HL-60/S4 treated with retinoic acid at 250 ng/mL for 4 days and 3 days (cell line): ENCODE measurements around the gene SCTR.

Source experiments
- in situ Hi-C: fragments of 300-500 bp; cut with MboI; formaldehyde crosslinking; loops from 2 replicates; pipeline ENCODE4 v1.7.0; 2022; ENCODE audit warnings: low sequenced_read_pairs

Gene SCTR

DNA sequence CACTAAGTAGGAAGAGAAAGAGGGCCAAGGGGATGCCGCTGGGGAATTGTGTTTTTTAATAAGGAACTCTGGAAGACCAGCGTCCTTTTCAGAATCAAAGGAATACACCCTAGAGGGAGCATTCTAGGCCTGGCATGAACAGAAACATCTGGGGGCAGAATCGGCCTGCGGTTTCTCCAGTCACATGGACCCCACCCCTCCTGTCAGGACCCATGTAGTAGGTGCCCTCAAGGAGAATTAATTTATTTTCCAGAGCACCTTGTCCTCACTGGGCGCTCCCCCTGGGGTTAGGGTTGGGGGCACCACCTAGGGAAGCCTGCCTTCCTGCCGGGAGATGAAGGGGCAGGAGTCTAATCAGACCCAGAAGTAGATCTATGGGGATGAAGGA lies 48.4 kb downstream of the SCTR start:
- in situ Hi-C loops = loop anchor here (10.0 kb wide), 1 partner anchor 51 kb away; no protein-coding TSS in a partner anchor

DNA sequence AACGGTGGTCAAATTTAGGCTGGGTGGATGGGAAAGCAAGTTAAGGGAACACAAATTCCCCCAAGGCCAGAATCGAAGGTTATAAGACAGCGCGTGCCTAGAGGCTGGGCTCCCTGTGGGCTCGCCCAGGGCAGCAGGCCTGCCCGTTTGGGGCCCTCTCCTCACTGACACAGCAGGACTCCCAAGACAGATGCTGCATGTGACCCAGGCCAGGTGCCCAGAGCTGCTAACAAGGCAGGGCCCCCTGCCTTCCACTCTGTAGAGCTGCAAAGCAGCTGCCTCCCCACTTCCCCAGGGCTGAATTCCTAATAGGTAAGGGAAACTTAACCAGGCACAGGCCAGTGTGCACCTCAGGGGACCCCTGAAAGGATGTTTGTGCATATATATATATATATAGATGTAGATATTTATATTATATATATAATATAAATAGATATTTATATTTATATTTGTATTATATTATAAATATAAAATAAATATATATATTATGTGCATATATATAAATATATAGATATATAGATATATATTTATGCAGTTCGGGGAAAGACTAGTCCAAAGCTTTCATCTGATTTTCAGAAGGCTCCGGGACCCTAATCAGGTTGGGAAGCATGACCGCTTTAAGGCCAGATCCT lies 48.9 kb downstream of the SCTR start:
- in situ Hi-C loops = loop anchor here (10.0 kb wide), 1 partner anchor 51 kb away; no protein-coding TSS in a partner anchor

DNA sequence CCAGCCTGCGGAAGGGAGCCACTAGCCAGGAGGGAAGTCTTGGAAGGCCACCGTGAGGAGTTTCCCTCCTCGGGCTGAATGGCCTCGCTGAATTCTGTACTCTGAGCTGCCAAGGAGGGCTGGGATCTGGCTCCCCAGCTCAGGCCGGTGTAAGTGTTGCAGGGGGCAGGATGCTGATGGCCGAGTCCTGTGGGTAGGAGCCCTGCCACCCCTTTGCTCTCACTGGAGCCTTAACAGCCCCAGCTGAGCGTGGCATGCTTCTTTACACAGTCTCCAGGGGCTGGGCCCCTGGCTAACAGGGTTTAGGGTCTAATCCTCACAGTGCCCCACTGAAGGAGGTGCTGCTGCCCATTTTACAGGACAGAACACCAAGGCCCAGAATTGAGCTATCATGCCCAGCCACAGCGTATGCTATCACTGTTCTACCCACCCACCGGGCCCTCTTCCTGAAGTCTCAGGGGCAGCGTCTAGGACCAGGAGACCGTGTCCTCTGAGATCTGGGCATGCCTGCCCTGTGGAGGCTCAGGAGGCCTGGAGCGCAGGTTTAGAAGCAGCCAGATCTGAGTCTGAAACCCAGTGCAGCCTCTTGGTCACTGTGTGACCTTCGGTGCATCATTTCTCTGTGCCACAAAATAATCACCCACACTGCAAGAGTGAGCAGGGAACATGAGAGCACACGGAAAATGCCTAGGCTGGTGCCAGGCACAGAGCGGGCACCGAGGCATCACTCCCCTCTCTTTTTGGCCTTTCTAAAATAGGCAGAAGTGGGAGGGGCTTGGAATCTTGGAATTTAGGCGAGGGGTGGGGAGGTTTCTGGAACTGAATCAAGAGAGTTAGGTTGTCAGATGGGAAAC lies 49.7 kb downstream of the SCTR start:
- in situ Hi-C loops = loop anchor here (10.0 kb wide), 1 partner anchor 50 kb away; no protein-coding TSS in a partner anchor

DNA sequence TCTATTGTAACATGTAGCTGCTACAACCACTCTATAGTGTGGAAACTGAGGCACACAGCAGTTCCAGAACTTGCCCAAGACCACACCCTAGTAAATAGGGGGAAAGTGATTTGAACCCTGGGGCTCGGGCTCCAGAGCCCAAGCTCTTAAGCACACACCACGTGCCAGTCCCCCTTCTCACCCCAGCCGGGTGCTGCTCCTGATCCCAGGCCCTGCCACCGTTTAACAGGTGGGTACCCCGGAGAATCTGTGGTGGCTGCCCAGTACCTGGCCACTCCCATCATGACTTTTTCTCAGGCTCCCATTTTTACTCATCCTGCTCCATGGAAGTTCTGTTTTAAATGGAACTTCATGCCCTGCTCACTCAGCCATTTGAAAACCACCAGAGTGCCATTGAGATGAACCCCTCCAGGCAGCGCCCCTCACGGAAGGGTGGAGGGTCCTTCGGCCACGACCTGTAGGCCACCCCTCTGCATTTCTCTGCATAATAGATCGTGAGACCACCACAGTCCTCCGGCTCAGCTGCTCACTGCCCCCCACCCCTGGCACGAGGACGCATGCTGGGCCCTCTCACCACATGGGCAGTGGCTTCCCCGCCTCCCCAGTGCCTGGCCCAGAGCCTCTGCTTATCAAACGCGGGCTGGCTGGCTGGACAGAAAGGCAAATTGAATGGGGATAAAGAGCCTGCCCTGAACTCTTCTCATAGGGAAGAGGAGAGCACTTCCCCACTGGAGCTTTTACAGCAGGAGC lies 50.5 kb downstream of the SCTR start:
- in situ Hi-C loops = loop anchor here (10.0 kb wide), 1 partner anchor 49 kb away; no protein-coding TSS in a partner anchor

DNA sequence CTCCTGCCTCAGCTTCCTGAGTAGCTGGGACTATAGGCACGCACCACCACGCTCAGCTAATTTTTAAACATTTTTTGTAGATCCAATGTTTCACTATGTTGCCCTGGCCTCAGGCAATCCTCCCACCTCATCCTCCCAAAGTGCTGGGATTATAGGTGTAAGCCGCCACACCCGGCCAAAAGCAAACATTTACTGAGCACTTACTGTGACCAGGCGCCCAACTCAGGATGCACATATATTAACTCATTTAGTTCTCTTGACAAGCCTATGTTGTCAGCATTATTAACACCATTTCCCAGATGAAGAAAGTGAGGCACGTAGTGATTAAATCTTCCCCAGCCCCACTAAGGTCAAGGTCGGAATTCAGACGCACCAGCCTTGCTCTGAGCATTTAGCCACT lies 51.5 kb downstream of the SCTR start:
- in situ Hi-C loops = loop anchor here (10.0 kb wide), 1 partner anchor 48 kb away; no protein-coding TSS in a partner anchor

DNA sequence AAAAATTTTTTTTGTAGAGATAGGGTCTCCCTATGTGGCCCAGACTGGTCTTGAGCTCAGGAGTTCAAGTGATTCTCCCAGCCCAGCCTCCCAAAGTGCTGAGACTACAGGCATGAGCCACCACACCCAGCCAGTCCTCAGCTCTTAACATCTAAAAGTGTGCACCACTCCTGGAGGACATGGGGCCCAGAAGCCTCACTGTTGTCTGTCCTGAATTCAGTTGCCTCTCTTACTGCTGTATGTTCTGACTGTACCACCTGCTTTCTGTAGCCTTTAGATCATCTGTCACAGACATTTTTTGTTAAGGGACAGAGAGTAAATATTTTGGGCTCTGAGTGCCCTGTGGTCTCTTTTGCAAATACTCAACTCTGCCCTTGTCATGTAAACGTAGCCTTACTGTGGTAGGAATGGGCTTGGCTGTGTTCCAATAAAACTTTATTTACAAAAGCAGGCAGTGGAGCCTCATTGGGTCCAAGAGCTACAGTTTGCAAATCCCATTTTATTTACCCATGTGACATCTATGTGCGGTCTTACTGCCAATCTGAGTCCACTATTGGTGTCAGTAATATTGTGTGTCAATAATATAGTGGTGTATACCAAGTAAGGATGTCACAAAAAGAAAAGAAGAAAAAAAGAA lies 54.5 kb downstream of the SCTR start:
- in situ Hi-C loops = loop anchor here (10.0 kb wide), 1 partner anchor 45 kb away; no protein-coding TSS in a partner anchor

DNA sequence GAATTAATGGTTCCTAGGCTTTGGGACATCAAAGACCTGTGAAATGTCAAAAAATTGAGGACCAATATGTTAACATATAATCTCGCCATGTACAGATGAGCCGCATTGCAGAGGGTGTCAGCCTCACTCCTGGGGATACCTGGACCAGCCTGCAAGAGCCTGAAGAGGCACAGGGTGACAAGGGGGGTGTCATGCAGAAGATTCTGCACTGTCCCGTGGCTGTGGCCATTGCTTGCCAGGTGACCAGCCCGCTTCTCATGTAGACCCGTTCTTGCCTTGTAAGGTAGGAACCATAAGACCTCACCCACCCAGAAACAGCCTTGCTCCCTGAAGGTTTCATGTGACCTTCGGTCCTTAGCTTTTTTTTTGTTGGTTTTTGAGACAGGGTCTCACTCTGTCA lies 55.2 kb downstream of the SCTR start:
- in situ Hi-C loops = no loop called here

DNA sequence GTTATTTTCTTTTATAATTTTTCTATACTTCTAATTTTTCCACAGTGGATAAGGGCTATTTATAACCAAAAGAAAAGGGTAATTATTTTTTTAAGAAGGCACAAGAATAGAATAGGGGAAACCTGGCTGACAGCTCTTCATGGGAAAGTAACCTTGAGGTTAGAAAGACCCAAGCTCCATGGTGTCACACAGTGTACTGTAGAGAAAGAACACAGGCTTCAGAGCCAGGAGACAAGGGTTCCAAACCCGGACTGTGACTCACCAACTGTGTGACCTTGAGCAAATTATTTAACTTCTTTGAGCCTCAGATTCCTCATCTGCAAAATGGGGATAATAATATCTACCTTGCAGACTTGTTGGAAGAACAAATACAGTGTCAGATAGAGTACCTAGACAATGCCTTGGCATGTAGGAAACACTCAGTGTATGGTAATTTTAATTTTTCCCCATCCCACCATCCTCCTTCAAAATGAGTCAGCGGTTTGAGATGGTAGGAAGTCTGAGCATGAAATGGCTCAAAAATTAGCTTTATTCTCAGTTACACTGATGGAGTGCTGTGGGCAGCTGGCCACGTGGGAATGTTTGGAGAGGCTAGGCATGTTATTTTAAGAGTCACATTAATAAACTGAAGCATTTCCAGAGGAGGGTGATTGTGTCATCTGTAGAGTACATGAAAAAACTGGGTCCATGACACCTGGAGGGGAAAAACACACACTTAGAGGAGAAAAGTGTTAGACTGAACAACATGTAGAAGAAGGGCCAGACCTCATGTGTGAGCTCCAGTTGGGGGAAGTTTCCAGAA lies 55.9 kb downstream of the SCTR start:
- in situ Hi-C loops = no loop called here

DNA sequence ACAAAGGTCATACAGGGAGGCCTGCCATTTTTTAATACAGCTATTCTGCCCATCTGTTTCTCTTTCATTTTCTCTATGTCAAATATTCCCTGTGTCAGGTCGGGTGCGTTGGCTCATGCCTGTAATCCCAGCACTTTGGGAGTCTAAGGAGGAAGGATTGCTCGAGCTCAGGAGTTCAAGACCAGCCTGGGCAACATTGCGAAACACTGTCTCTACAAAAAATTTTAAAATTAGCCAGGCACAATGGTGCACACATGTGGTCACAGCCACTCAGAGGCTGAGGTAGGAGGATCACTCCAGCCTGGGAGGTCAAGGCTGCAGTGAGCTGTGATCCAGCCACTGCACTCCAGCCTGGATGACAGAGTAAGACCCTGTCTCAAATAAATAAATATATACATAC lies 57.9 kb downstream of the SCTR start:
- in situ Hi-C loops = no loop called here

DNA sequence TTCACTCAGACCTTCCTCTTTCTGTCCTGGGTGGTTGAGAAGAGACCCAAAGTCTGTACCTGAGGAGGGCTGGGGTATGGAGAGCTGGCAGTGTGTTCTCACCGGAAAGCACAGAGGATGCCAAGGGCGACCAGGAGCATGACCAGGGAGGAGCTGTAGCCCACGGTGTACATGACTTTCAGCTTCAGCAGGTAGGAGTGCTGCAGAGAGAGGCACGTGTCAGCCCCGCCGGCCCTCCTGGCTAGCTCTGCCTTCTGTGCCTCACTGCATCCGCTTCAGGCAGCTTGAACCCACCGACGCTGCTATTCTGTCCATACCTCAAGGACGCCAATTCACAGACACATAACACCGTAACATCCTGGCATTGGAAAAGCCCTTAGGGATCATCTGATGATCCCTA lies 58.6 kb downstream of the SCTR start:
- in situ Hi-C loops = no loop called here

DNA sequence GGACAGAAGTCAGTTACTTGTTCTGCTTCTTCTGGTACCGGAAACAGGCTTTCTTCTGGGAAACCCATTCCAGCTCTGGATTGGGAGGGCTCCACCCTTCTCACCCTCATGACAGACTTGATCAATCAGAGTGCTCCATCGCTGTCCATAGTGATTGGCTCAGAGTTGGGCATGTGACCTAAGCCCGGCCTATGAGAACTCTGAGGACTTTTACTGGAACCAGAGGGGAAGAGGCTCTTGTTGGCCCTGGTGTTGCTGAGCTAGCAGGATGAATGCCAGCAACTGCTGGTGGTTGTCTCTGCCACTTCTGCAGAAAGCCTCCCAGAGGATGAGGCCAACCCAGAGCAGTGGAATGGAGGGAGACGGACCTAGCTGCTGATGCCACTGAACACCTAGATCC lies 59.3 kb downstream of the SCTR start:
- in situ Hi-C loops = no loop called here

DNA sequence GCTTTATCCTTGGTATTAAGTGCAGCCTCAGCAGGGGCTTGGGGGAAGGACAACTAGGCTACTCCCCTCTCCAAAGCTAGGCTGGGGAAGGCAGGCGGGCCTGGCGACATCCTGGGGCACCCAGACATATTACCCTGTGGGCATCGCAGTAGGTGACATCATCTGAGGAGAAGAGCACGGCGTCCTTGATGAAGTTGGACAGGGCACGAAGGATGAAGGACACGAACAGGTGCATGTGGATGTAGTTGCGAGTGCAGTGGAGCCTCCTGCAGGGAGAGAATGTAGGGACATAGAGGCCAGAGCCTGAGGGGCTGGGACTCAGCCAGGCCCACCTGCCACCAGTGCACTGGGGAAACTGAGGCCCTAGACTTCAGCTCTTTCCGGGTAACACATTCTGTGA lies 60.3 kb downstream of the SCTR start:
- in situ Hi-C loops = no loop called here

DNA sequence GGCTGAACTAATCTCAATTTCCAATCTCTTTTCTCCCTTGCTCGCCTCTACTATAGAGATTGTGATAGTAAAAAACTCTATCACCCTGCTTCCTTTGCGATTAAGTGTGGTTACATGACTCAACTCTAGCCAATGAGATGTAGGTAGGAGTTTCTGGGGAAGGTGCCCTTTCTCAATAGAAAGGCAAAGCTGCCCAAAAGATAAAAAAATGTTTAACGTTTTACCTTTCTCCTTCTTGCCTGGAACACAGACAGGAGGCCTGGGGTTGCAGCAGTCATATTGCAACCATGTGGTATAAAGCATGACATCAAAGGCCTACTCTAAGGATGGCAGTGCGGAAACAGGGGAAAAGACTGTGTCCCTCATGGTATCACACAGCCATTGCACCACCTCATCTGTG lies 61.1 kb downstream of the SCTR start:
- in situ Hi-C loops = no loop called here

DNA sequence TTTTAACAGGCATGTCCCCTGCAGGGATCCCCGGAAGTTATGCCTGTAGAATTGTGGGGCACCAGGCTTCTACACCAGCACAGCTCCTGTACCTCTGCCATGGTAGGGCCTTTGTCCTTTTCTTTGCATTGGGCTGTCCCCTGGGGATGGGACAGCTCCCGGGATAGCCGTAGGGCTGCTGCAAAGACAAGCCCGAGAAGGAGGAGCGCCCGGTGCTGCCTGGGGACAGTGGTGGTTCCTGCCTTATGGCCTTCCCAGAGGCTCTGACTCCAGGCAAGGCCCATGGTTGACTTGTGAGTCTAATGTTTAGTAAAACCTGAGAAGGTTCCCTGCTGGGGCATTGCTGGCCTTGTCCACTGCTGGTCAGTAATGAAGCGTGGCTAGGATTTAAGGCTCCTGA lies 61.7 kb downstream of the SCTR start:
- in situ Hi-C loops = no loop called here

DNA sequence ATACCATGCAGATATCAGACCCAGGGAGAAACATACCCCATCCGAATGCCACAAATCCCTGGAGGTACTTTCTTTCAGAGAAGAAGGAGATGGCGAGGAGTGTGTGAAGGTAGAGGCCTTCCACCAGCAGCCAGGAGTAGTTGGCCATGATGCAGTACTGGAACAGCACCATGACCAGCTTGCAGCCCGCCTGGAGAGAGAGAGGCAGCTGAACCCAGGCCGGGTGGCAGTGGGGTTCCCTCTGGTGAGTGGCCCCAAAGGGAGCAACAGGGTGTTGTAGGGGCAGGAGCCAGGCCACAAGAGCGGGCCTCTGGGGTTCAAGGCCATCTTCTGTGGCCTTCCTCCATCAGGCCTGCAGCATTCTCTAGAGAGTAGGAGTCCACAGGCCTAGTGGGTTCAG lies 62.5 kb downstream of the SCTR start:
- in situ Hi-C loops = no loop called here

DNA sequence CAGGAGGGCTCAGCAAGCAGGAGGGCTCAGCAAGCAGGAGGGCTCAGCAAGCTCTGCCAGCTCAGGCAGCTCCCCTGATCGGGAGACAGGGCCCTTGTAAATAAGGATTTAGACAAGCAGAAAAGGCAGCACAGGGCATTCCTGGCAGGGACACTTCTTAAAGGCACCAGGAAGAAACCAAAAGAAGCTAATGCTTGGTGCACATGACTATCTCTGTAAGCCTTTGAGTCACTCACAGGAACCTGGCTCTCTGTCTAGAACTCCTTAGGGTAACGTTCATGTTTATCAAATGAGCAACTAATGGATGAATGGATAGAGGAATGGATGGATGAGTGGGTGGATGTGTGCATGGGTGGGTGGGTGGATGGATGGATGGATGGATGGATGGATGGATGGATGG lies 64.2 kb downstream of the SCTR start:
- in situ Hi-C loops = no loop called here

DNA sequence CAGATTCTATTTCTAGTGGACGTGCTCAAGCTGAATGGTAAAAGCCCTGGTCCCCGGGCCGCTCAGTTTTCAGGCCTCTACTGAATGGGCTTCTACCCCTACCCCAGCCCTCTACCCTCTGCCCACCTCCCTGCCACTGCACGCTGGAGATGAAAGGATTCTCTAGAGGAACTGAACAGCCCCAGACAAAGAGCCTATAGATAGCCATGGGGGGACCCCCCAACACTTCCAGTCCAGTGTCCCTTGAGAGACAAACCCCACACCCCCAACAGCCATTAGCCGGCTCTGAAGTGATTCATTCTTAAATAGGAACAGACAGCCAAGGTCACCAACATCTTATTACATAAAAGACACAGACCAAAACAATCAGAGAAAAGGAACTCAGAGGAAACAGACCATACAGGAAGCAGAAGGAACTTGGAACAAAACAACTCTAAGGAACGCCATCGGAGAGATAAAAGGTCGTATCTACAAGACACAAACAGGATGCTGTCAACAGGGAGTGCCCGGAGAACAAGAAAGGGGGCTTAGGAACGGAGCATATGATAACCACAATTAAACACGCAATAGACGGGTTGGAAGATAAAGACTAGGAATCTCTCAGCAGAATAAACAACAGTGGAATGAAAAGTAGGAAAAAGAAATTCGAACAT lies 69.1 kb downstream of the SCTR start:
- in situ Hi-C loops = no loop called here

DNA sequence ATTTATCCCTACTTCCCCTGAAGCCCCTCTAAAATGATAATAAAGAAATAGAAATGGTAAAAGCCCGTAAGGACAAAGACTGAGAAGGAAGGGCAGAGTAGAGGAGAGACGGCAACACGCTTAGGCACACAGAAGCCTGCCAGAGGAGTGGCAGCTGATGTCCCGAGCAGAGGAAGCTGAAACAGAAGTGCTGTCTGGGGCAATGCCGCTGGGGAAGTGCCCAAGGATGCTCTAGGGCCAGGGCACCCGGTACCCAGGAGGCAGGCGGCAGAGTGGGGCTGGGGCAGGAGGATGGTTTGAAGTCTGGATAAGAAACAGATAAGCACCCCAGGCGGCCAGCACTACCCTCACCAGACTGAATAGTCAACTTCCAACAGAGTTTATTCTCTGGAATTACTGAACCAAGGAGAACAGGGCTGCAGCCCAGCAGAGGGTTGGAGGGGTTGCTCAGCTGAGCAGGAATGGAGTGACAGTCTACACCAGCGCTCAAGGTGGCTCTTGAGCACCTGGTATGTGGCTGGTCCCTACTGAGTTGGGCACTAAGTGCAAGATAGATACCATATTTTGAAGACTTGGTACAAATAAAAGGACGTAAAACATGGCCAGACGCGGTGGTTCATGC lies 70.2 kb downstream of the SCTR start:
- in situ Hi-C loops = no loop called here

DNA sequence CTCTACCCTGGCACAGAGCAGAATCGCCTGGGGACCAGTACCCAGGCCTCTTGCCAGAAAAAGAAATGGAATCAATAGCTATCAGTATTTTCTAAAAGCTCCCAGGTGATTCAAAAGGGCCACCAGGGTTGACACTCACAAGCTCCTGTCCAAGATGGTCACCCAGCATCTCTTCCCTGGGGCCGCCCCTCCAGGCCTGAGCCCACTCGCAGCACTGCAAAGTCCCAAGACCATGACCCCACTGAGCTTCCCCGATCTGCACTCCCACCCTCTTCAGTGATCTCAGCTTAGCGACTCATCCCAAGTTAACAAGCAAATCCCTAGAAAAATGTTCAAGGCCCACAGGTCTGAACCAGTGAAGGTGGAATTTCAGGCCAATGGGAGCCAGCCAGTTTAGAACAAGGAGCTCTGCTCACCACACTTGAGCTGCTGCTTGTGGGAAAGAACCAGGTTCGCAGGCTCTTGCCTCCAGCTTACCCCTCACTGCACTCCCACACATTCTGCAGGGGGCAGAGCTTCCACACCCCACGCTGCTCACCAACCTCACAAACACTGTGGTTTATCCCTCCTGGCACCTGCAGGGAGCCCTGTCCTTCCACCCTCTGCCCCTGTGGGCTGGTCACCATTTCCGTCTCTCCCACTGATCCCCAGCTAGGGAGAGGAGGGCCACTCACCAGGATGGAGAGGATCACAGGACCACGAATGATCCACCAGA lies 72.8 kb downstream of the SCTR start:
- in situ Hi-C loops = no loop called here
